Ovary (tissue), 9 donors: ENCODE results near the gene PAM16. TPM values are rescaled to one million over a fixed set of nuclear protein-coding genes. Genes with fewer than 3 reads are reported as not detected.

Source experiments
- DNase-seq, 5 donors: peaks; one replicate each; pipeline ENCODE4 v3.0.0-alpha.2; 2019 to 2020
- H3K27ac ChIP-seq, 2 donors: fragments of 200-600 bp; one replicate each; pipeline versions ENCODE4 v1.5.1 to v1.8.0; 2019 to 2022
- H3K27me3 ChIP-seq: fragments of 200-600 bp; one replicate; pipeline ENCODE4 v1.8.0; 2022
- H3K36me3 ChIP-seq: fragments of 200-600 bp; sonication (generic); one replicate; pipeline ENCODE4 v1.5.1; 2019
- H3K4me1 ChIP-seq: one replicate; pipeline ENCODE4 v1.8.1; 2013; ENCODE audit warnings: mild to moderate bottlenecking, moderate library complexity; ENCODE audit not compliant: insufficient read depth
- H3K4me3 ChIP-seq: fragments of 200-600 bp; sonication (generic); one replicate; pipeline ENCODE4 v1.5.1; 2017
- H3K9me3 ChIP-seq, 2 donors: fragments of 200-600 bp in 1 of 2; sonication (generic) in 1 of 2; one replicate each; pipeline versions ENCODE4 v1.5.1 to v1.8.1; 2013 to 2019; ENCODE audit warnings: mild to moderate bottlenecking in 1 of 2, moderate library complexity in 1 of 2
- CTCF ChIP-seq, 3 donors: fragments of 450-650 bp in 2 of 3; fragments of 200-600 bp in 1 of 3; IDR thresholded peaks; one replicate each; pipeline versions ENCODE4 v1.5.1 to v1.8.0; 2016 to 2022; ENCODE audit warnings: antibody characterized with exemption in 3 of 3, mild to moderate bottlenecking in 1 of 3
- EP300 ChIP-seq: sonication (generic); formaldehyde crosslinking; IDR thresholded peaks from one replicate; pipeline ENCODE4 v1.6.1; 2017; ENCODE audit warnings: antibody characterized with exemption
- POLR2A ChIP-seq: fragments of 450-650 bp; IDR thresholded peaks from one replicate; pipeline ENCODE4 v1.6.1; 2017; ENCODE audit warnings: antibody characterized with exemption, mild to moderate bottlenecking, moderate library complexity
- WGBS, 3 donors: extraction: QIAGEN DNeasy Blood & Tissue Kit in 1 of 3; methylation state at CpG; one replicate each; pipeline versions ENCODE4 v1.1.5 to v1.1.7; 2013 to 2017; 5-methylcytosine and 5-hydroxymethylcytosine counted together
- intact Hi-C, 4 donors: fragments of 100-400 bp; cut with DNase I; formaldehyde crosslinking; loops; one replicate each; pipeline versions ENCODE4 v1.11.0 to v1.15.1; 2022 to 2023
- polyA plus RNA-seq, 2 donors: library from polyadenylated mRNA; stranded (reverse); fragments of 200-250 nt in 1 of 2; fragments of 350-450 nt in 1 of 2; fragmentation: Illumina TruSeq in 1 of 2; extraction: RNeasy Lipid Tissue Mini Kit (QIAGEN cat#74804) in 1 of 2; gene quantifications; one replicate each; pipeline ENCODE4 v1.2.3, GENCODE V29; 2013 to 2014
- total RNA-seq, 7 donors: library from RNA; depleted of rRNA in 2 of 7; stranded (reverse); fragments of >200 nt in 2 of 7; fragmentation: NEBNext Ultra II Directional in 3 of 7; extraction: Animal tissue kit (Norgen Biotek cat#: 25700) in 3 of 7; gene quantifications; one replicate each; pipeline versions ENCODE4 v1.1.0 to v1.2.4, GENCODE V29; 2016 to 2023
- donor health status: DM: no; HTN: no; CAD: no; lungs with moderate emphysema.
- donor health status: DM: no; HTN: no; CAD: no.
- donor health status: Bipolar disorder and iron deficiency.
- donor health status: DM: yes; HTN: yes; CAD: no.
- donor health status: DM: no; HTN: no; CAD: no.
- donor health status: DM: yes; HTN: yes; CAD: no.

PAM16 gene
- total and polyA plus RNA-seq, 9 donors, result 18.5 to 47.2 (median 35.7) TPM

- H3K27me3 ChIP-seq, result no peaks in the 10 kb centered on the region
- DNase-seq, result no peak
- H3K4me3 ChIP-seq, result no peak overlapping the region
- WGBS, 3 donors, result 77 to 86% (median 79%) methylated on average over 16 to 19 of the region's 19 CpGs
- TF ChIP-seq POLR2A (no peak), CTCF (IDR thresholded peaks at IDR 0.05) (no peak), EP300 (no peak)
- no peaks in the 10 kb centered on the region for H3K9me3 ChIP-seq
- H3K4me1 ChIP-seq, result peaks cover 14% of the 10 kb centered on the region
- no peaks in the 10 kb centered on the region for H3K36me3 ChIP-seq
- intact Hi-C loops, result loop anchor here in 2 of 4 donors (5.0 to 10.0 kb wide), 2 partner anchors 130 to 348 kb away; no protein-coding TSS in a partner anchor
- no peak overlapping the region for H3K27ac ChIP-seq
Measured at GRCh38 chr16:4332623-4333307, 18.4 kb downstream of the PAM16 start.

GRCh38 chr16:4332083-4332482 lies 19.0 kb downstream of the PAM16 start:
- intact Hi-C loops, result loop anchor here in 2 of 4 donors (5.0 to 10.0 kb wide), 2 partner anchors 130 to 347 kb away; no protein-coding TSS in a partner anchor
- Histone ChIP-seq H3K27me3 (no peaks in the 10 kb centered on the region), H3K4me3 (no peak overlapping the region), H3K27ac (no peak overlapping the region), H3K4me1 (peaks cover 17% of the 10 kb centered on the region), H3K9me3 (no peaks in the 10 kb centered on the region), H3K36me3 (no peaks in the 10 kb centered on the region)
- DNase-seq, result peak in 2 of 5 donors; percentile 27 to 30
- TF ChIP-seq CTCF (IDR thresholded peaks at IDR 0.05), result no peak
- no peak for TF ChIP-seq POLR2A
- TF ChIP-seq EP300, result no peak
- 86 to 88% (median 86%) methylated on average over 9 to 14 of the region's 14 CpGs for WGBS, 3 donors

- WGBS, 3 donors, result 47 to 55% (median 52%) methylated on average over 10 to 14 of the region's 14 CpGs
- H3K27me3 ChIP-seq, result no peaks in the 10 kb centered on the region
- H3K27ac ChIP-seq, result no peak overlapping the region
- peak; percentile 75 to 88 (median 87) for DNase-seq
- intact Hi-C loops, result loop anchor here in 2 of 4 donors (2.0 to 10.0 kb wide), 3 partner anchors 42 to 346 kb away; no protein-coding TSS in a partner anchor
- H3K4me3 ChIP-seq, result no peak overlapping the region
- peaks cover 19% of the 10 kb centered on the region for H3K4me1 ChIP-seq
- TF ChIP-seq CTCF (IDR thresholded peaks at IDR 0.05) (peak; percentile 75 to 95 (median 94)), EP300 (no peak), POLR2A (peak; percentile 11)
- H3K36me3 ChIP-seq, result no peaks in the 10 kb centered on the region
- H3K9me3 ChIP-seq, result no peaks in the 10 kb centered on the region
Measured at GRCh38 chr16:4330277-4330874, 20.7 kb downstream of the PAM16 start.

GRCh38 chr16:4328782-4329775 lies 22.0 kb downstream of the PAM16 start:
- Histone ChIP-seq H3K9me3 (no peaks in the 10 kb centered on the region), H3K36me3 (no peaks in the 10 kb centered on the region), H3K4me1 (peaks cover 26% of the 10 kb centered on the region), H3K27me3 (no peaks in the 10 kb centered on the region), H3K4me3 (no peak overlapping the region), H3K27ac (peak overlapping the region; percentile 63 to 67)
- TF ChIP-seq POLR2A, result no peak
- TF ChIP-seq EP300, result no peak
- no peak for TF ChIP-seq CTCF (IDR thresholded peaks at IDR 0.05)
- 48 to 51% (median 51%) methylated on average over 17 of the region's 17 CpGs for WGBS, 3 donors
- peak in 2 of 5 donors; percentile 41 to 45 for DNase-seq
- intact Hi-C loops, result loop anchor here (2.0 to 10.0 kb wide), 6 partner anchors 37 to 128 kb away; partner anchors contain the start of gene TFAP4 (in 1 of the 4)
